Mammary epithelial cell (primary cell): ENCODE measurements around the gene FAT1.

Source experiments
- CTCF ChIP-seq, 2 donors: IDR thresholded peaks in 1 of 2; conservative IDR thresholded peaks in 1 of 2; 2 replicates each; pipeline ENCODE4 v1.5.1; 2011 to 2012; ENCODE audit warnings: inconsistent platforms in 2 of 2, low read length in 2 of 2, mild to moderate bottlenecking in 2 of 2, control low read depth in 1 of 2, low read depth in 1 of 2; ENCODE audit not compliant: insufficient read depth in 1 of 2; ENCODE audit errors: extremely low read depth in 1 of 2
- EZH2 ChIP-seq: IDR thresholded peaks from 2 replicates; pipeline ENCODE4 v1.6.1; 2012; ENCODE audit warnings: low read length, inconsistent platforms, borderline replicate concordance

DNA sequence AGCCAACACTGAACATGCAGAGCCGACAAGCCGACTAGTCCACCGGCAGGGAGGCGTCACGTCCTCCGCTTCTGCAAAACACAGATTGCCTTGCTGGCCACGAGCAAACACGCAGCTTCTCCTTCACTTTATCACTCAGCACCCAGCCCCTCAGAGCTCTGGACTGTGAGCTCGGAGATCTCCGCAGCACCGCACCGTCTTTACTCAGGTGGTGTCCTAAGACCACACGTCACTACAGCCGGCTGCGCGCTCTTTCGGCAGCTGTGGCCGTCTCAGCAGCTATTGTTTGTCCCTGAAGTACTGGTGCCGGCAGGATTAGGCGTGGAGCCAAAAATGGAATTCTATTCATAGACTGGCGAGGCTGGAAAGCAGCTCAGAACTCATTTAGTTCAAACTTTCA, 72.0 kb downstream of the FAT1 start:
- TF ChIP-seq CTCF (conservative IDR thresholded peaks at IDR 0.05 in 1 of 2, IDR thresholded peaks at IDR 0.05 in 1 of 2; ENCODE audit: extremely low read depth in 1 of 2, insufficient read depth in 1 of 2, low read depth in 1 of 2, low read length in 2 of 2): no peak
- TF ChIP-seq EZH2: no peak
